MM.1S (cell line): ENCODE results near the gene QSOX1.

ENCODE experiments used
- DNase-seq: peaks from one replicate; pipeline ENCODE4 v3.0.0-alpha.2; 2015
- H2AFZ ChIP-seq: fragments of 300-600 bp; sonication (generic); 2 replicates; pipeline ENCODE4 v1.6.0; 2016; ENCODE audit warnings: antibody characterized with exemption, low read length
- H3F3A ChIP-seq: fragments of 300-600 bp; sonication (generic); 2 replicates; pipeline ENCODE4 v1.6.1; 2016; ENCODE audit warnings: mild to moderate bottlenecking, antibody characterized with exemption, low read length, moderate library complexity, mixed read lengths; ENCODE audit not compliant: insufficient read depth
- H3K27ac ChIP-seq: fragments of 300-600 bp; sonication (generic); 2 replicates; pipeline ENCODE4 v1.5.1; 2016; ENCODE audit warnings: mild to moderate bottlenecking, low read length
- H3K27me3 ChIP-seq: fragments of 300-600 bp; sonication (generic); replicated peaks from 2 replicates; pipeline ENCODE4 v1.6.0; 2016; ENCODE audit warnings: low read length; ENCODE audit not compliant: insufficient read depth
- H3K36me3 ChIP-seq: fragments of 300-600 bp; sonication (generic); replicated peaks from 2 replicates; pipeline ENCODE4 v1.6.1; 2016; ENCODE audit warnings: mild to moderate bottlenecking, low read length, mixed read lengths; ENCODE audit not compliant: insufficient read depth
- H3K4me1 ChIP-seq: fragments of 300-600 bp; sonication (generic); 2 replicates; pipeline ENCODE4 v1.6.1; 2016; ENCODE audit warnings: low read length, mixed read lengths
- H3K4me2 ChIP-seq: fragments of 300-600 bp; sonication (generic); 2 replicates; pipeline ENCODE4 v1.6.0; 2016; ENCODE audit warnings: low read depth, low read length
- H3K4me3 ChIP-seq: fragments of 300-600 bp; sonication (generic); 2 replicates; pipeline ENCODE4 v1.5.1; 2016; ENCODE audit warnings: low read length, mixed read lengths
- H3K79me2 ChIP-seq: fragments of 300-600 bp; sonication (generic); 2 replicates; pipeline ENCODE4 v1.6.1; 2016; ENCODE audit warnings: mixed run types, low read length, mixed read lengths
- H3K9ac ChIP-seq: fragments of 300-600 bp; sonication (generic); 2 replicates; pipeline ENCODE4 v1.6.1; 2016; ENCODE audit warnings: low read length, mixed read lengths
- H3K9me2 ChIP-seq: fragments of 300-600 bp; sonication (generic); replicated peaks from 2 replicates; pipeline ENCODE4 v1.6.1; 2016; ENCODE audit warnings: mild to moderate bottlenecking, low read length, mixed read lengths; ENCODE audit not compliant: insufficient read depth
- H3K9me3 ChIP-seq: fragments of 300-600 bp; sonication (generic); replicated peaks from 2 replicates; pipeline ENCODE4 v1.6.1; 2016; ENCODE audit warnings: mild to moderate bottlenecking, low read length, mixed read lengths; ENCODE audit not compliant: insufficient read depth
- H4K20me1 ChIP-seq: fragments of 300-600 bp; sonication (generic); 2 replicates; pipeline ENCODE4 v1.6.1; 2016; ENCODE audit warnings: mild to moderate bottlenecking, low read length, moderate library complexity, mixed read lengths; ENCODE audit not compliant: insufficient read depth
- EZH2 ChIP-seq: fragments of 300-600 bp; sonication (generic); optimal IDR thresholded peaks from 2 replicates; pipeline ENCODE3; 2017; ENCODE audit warnings: low read depth, mild to moderate bottlenecking, antibody characterized with exemption, low read length, mixed read lengths
- EZH2phosphoT487 ChIP-seq: fragments of 300-600 bp; sonication (generic); IDR thresholded peaks from 2 replicates; pipeline ENCODE4 v1.6.1; 2018; ENCODE audit warnings: antibody characterized with exemption, low read length
- TF ChIP-seq, protein P1 (sequence below): fragments of 300-600 bp; sonication (generic); IDR thresholded peaks from 2 replicates; pipeline ENCODE4 v1.5.1; 2016; ENCODE audit warnings: antibody characterized with exemption, low read length, mixed read lengths

QSOX1 gene

DNA sequence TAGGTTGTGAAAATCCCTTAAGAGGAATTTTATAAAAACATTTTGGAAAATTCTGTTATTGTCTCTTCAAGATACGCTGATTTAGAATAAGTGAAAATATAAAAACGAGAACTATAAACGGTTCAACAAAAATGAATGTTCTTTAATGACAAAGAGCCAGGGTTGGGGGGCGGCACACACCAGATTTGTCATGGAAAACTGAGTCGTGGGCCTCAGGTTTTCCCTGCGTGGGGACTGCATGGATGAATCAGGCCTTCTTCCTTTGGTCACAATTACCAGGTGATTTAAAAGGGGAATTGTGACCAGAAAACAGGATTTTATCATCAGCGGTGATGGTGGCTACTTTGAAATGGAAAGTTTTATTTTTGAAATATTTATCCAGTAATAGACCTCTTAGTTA, 84.0 kb downstream of the QSOX1 start:
- no peak overlapping the region for H3K9ac ChIP-seq
- no peak for DNase-seq
- H3K9me2 ChIP-seq, result no peaks in the 10 kb centered on the region
- no peak overlapping the region for H3K27ac ChIP-seq
- no peaks in the 10 kb centered on the region for H4K20me1 ChIP-seq
- no peaks in the 10 kb centered on the region for H3F3A ChIP-seq
- H3K9me3 ChIP-seq, result no peaks in the 10 kb centered on the region
- no peak for TF ChIP-seq EZH2
- TF ChIP-seq, protein P1, sequence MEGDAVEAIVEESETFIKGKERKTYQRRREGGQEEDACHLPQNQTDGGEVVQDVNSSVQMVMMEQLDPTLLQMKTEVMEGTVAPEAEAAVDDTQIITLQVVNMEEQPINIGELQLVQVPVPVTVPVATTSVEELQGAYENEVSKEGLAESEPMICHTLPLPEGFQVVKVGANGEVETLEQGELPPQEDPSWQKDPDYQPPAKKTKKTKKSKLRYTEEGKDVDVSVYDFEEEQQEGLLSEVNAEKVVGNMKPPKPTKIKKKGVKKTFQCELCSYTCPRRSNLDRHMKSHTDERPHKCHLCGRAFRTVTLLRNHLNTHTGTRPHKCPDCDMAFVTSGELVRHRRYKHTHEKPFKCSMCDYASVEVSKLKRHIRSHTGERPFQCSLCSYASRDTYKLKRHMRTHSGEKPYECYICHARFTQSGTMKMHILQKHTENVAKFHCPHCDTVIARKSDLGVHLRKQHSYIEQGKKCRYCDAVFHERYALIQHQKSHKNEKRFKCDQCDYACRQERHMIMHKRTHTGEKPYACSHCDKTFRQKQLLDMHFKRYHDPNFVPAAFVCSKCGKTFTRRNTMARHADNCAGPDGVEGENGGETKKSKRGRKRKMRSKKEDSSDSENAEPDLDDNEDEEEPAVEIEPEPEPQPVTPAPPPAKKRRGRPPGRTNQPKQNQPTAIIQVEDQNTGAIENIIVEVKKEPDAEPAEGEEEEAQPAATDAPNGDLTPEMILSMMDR, result no peak
- no peak for TF ChIP-seq EZH2phosphoT487
- H3K36me3 ChIP-seq, result no peaks in the 10 kb centered on the region
- no peak overlapping the region for H3K4me2 ChIP-seq
- no peaks in the 10 kb centered on the region for H3K79me2 ChIP-seq
- H3K4me1 ChIP-seq, result no peaks in the 10 kb centered on the region
- H3K4me3 ChIP-seq, result no peak overlapping the region
- no peak overlapping the region for H2AFZ ChIP-seq
- H3K27me3 ChIP-seq, result peaks cover 59% of the 10 kb centered on the region

DNA sequence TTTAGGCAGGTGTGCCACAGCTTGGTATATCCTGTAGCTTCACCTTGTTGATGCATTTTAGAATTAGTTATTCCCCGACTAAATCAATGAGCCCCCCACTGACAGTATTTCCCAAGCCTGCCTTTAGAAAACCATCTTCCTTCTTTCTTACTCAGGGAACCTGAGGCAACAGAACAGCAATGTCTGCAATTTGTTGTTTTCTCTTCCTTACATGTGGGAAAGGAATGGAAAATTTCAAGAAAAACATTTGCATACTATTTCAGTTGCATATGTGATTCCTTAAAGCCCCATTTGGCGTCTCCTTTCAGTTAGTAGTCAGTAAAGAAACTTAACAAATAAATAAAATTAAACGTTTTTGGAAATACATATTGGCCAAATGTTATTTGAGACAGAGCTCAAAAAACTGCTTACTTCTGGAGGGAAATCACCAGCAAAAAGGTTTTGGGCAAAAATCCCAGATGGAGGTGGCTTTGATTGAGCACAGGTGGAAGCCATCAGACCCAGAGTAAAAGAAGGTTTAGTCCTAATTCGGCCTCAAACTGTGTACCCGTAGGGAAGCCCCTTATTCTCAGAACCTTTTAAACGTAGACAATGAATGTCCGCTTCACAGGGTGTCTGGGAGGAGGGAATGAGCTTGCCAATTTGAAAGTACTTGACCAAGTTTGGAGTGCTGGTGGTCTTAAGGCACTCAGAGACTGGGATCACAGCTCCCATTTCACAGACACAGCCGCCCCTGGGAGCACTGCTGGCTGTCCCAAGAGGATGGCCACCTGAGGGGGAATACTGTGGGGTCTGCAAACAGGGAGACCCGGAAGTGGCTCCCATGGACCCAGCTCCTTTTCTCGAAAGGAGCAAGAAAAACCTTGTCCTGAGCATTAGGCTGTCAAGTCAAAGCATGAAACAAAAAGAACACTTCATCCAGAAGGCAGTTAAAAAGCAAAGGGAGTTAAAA, 84.8 kb downstream of the QSOX1 start:
- Histone ChIP-seq H2AFZ (no peak overlapping the region), H3K9me3 (no peaks in the 10 kb centered on the region), H4K20me1 (no peaks in the 10 kb centered on the region), H3K79me2 (no peaks in the 10 kb centered on the region), H3K4me2 (no peak overlapping the region), H3K27ac (no peak overlapping the region), H3K9ac (no peak overlapping the region), H3F3A (no peaks in the 10 kb centered on the region), H3K9me2 (no peaks in the 10 kb centered on the region), H3K36me3 (no peaks in the 10 kb centered on the region), H3K27me3 (peaks cover 53% of the 10 kb centered on the region), H3K4me1 (no peaks in the 10 kb centered on the region), H3K4me3 (no peak overlapping the region)
- TF ChIP-seq EZH2 (no peak), EZH2phosphoT487 (no peak)
- TF ChIP-seq, protein P1, result no peak
- no peak for DNase-seq

DNA sequence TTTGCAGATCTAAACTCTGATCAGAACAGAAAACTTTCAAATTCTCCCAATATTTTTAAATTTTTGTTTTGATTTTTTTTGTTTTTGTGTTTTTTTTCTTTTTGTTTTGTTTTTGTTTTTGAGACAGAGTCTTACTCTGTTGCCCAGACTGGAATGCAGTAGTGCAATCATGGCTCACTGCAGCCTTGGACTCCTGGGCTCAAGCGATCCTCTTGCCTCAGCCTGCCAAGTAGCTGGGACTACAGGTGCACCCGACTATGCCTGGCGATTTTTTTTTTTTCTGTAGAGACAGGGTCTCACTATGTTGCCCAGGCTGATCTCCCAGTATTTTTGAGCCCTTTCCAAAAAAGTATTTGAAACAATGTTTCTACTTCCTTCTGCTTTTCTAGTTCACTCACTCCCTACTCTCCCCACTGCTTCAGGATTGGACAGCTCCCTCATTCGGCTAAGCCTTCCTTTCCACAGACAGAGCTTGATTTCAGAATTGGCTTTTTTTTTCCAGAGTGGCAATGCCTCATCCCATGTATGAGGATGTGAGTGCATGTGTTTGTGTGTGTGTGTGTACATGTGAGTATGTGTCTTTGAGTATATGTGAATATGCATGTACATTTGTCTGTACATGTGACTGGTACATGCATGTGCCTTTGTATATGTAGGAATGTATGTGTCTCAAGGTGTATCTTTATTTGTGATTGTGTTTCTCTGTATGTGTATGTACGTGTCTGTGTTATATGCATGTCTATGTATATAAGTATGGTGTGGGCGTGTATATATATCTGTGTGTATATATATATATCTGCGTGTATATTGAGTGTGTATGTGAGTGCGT, 87.3 kb downstream of the QSOX1 start:
- no peaks in the 10 kb centered on the region for H3K36me3 ChIP-seq
- peaks cover 5% of the 10 kb centered on the region for H3K4me1 ChIP-seq
- H3K4me3 ChIP-seq, result no peak overlapping the region
- H3K27me3 ChIP-seq, result peaks cover 28% of the 10 kb centered on the region
- H3K9me2 ChIP-seq, result no peaks in the 10 kb centered on the region
- no peak overlapping the region for H3K27ac ChIP-seq
- 0 out of 2 replicates have a peak, but pooled peaks cover 3% of the 10 kb centered on the region for H3F3A ChIP-seq
- H3K4me2 ChIP-seq, result no peak overlapping the region
- TF ChIP-seq EZH2, result no peak
- TF ChIP-seq, protein P1, result no peak
- no peak for TF ChIP-seq EZH2phosphoT487
- H3K9me3 ChIP-seq, result no peaks in the 10 kb centered on the region
- no peak overlapping the region for H2AFZ ChIP-seq
- no peaks in the 10 kb centered on the region for H3K79me2 ChIP-seq
- DNase-seq, result no peak
- H3K9ac ChIP-seq, result no peak overlapping the region
- no peaks in the 10 kb centered on the region for H4K20me1 ChIP-seq
